Pancreas (tissue), 10 donors: ENCODE results near the gene GPRC6A. TPM values are rescaled to one million over a fixed set of nuclear protein-coding genes. Genes with fewer than 3 reads are reported as not detected.
"Not testable (repeated sequence)": the region's sequence is repeated elsewhere in the genome, so short reads cannot be mapped to it uniquely, and the experiment has no call there.

ENCODE experiments used
- ATAC-seq, 4 donors: fragments of 200-7000 bp; cut with Tn5 transposase; one replicate each; pipeline versions ENCODE4 v1.8.0 to v1.9.1; 2020; ENCODE audit warnings: mild to moderate bottlenecking in 4 of 4, moderate library complexity in 4 of 4
- DNase-seq, 6 donors: peaks; one replicate each; pipeline ENCODE4 v3.0.0-alpha.2; 2020
- FAIRE-seq: peaks from 2 replicates; lab custom pipeline; 2012; peaks lifted over from hg19 to GRCh38; lab: Jason Lieb, UNC
- H3K27ac ChIP-seq, 4 donors: fragments of 200-600 bp; sonication (generic); 1 replicate in 3 of 4; 2 replicates in 1 of 4; pipeline versions ENCODE4 v1.5.0 to v1.8.0; 2020
- H3K27me3 ChIP-seq, 4 donors: fragments of 200-600 bp; one replicate each; pipeline ENCODE4 v1.8.0; 2021
- H3K36me3 ChIP-seq, 3 donors: fragments of 200-600 bp; sonication (generic) in 1 of 3; one replicate each; pipeline versions ENCODE4 v1.5.0 to v1.8.0; 2020 to 2021
- H3K4me1 ChIP-seq, 3 donors: fragments of 200-600 bp; one replicate each; pipeline ENCODE4 v1.8.0; 2021
- H3K4me3 ChIP-seq, 4 donors: fragments of 200-600 bp; sonication (generic) in 2 of 4; one replicate each; pipeline versions ENCODE4 v1.5.0 to v1.8.0; 2020 to 2021
- H3K9me3 ChIP-seq, 4 donors: fragments of 200-600 bp; one replicate each; pipeline ENCODE4 v1.8.0; 2021
- CTCF ChIP-seq, 4 donors: fragments of 200-600 bp; sonication (generic) in 3 of 4; IDR thresholded peaks; one replicate each; pipeline versions ENCODE4 v1.5.0 to v1.8.0; 2021; ENCODE audit warnings: antibody characterized with exemption in 4 of 4
- WGBS, 2 donors: extraction: QIAGEN DNeasy Blood & Tissue Kit; methylation state at CpG; one replicate each; pipeline ENCODE4 v1.1.7; 2013; 5-methylcytosine and 5-hydroxymethylcytosine counted together
- intact Hi-C, 3 donors: fragments of 100-400 bp; cut with DNase I; formaldehyde crosslinking; loops; one replicate each; pipeline versions ENCODE4 v1.11.1 to v1.14.2; 2022
- polyA plus RNA-seq, 2 donors: library from polyadenylated mRNA; stranded (reverse); fragments of 200-250 nt; gene quantifications; one replicate each; pipeline ENCODE4 v1.2.3, GENCODE V29; 2013
- total RNA-seq, 6 donors: library from RNA; stranded (reverse); fragmentation: NEBNext Ultra II Directional in 4 of 6; extraction: Animal tissue kit (Norgen Biotek cat#: 25700) in 4 of 6; gene quantifications; one replicate each; pipeline versions ENCODE4 v1.2.1 to v1.2.4, GENCODE V29; 2021 to 2023
- donor health status: healthy with polysubstance abuse.
- donor health status: DM: no; HTN: no; CAD: no; lungs with moderate emphysema.
- donor health status: DM: no; HTN: no; CAD: no.
- donor health status: control.
- donor health status: control.
- donor health status: Bipolar disorder and iron deficiency.
- donor health status: DM: yes; HTN: yes; CAD: no.
- donor health status: DM: no; HTN: no; CAD: no.
- donor health status: DM: no; HTN: no; CAD: no.
- donor health status: DM: yes; HTN: yes; CAD: no.

The GPRC6A gene
- total and polyA plus RNA-seq, 8 donors = not detected

GRCh38 chr6:116842459-116842858, 13.6 kb upstream of the GPRC6A start:
- no peaks in the 10 kb centered on the region for H3K9me3 ChIP-seq
- no peak for TF ChIP-seq CTCF (IDR thresholded peaks at IDR 0.05)
- WGBS, 2 donors = 23 to 29% methylated on average over 1 of the region's 1 CpG
- ATAC-seq (no peak), FAIRE-seq (no peak), DNase-seq (no peak)
- H3K36me3 ChIP-seq = no peaks in the 10 kb centered on the region
- no peak overlapping the region for H3K4me3 ChIP-seq
- no peak overlapping the region for H3K27ac ChIP-seq
- intact Hi-C loops = no loop called here
- H3K4me1 ChIP-seq = no peaks in the 10 kb centered on the region
- no peaks in the 10 kb centered on the region for H3K27me3 ChIP-seq

GRCh38 chr6:116840091-116840490, 11.2 kb upstream of the GPRC6A start:
- H3K4me1 ChIP-seq = no peaks in the 10 kb centered on the region
- no peak overlapping the region for H3K27ac ChIP-seq
- no peaks in the 10 kb centered on the region for H3K9me3 ChIP-seq
- DNase-seq (no peak), ATAC-seq (no peak), FAIRE-seq (no peak)
- WGBS, 2 donors = 35 to 53% methylated on average over 2 of the region's 2 CpGs
- H3K27me3 ChIP-seq = no peaks in the 10 kb centered on the region
- intact Hi-C loops = no loop called here
- H3K4me3 ChIP-seq = no peak overlapping the region
- no peaks in the 10 kb centered on the region for H3K36me3 ChIP-seq
- no peak for TF ChIP-seq CTCF (IDR thresholded peaks at IDR 0.05)

- no peak for FAIRE-seq
- TF ChIP-seq CTCF (IDR thresholded peaks at IDR 0.05) = no peak
- H3K9me3 ChIP-seq = no peaks in the 10 kb centered on the region
These were observed 7.9 kb upstream of the GPRC6A start for GRCh38 chr6:116836606-116837342.

GRCh38 chr6:116834526-116834925, 5.6 kb upstream of the GPRC6A start:
- H3K9me3 ChIP-seq, H3K36me3 ChIP-seq, H3K4me1 ChIP-seq, H3K4me3 ChIP-seq, H3K27me3 ChIP-seq, ATAC-seq, DNase-seq, H3K27ac ChIP-seq, FAIRE-seq, intact Hi-C loops: not testable (repeated sequence)
- 85 to 95% methylated on average over 2 of the region's 2 CpGs for WGBS, 2 donors

More at GRCh38 chr6:116836606-116837342, 7.9 kb upstream of the GPRC6A start:
- no peak overlapping the region for H3K27ac ChIP-seq
- no peak overlapping the region for H3K4me3 ChIP-seq
- no peaks in the 10 kb centered on the region for H3K36me3 ChIP-seq
- no peak for DNase-seq
- H3K27me3 ChIP-seq = no peaks in the 10 kb centered on the region
- ATAC-seq = no peak
- intact Hi-C loops = no loop called here
- 59 to 68% methylated on average over 5 of the region's 5 CpGs for WGBS, 2 donors
- no peaks in the 10 kb centered on the region for H3K4me1 ChIP-seq

- ATAC-seq = no peak
- intact Hi-C loops = no loop called here
- H3K27ac ChIP-seq = no peak overlapping the region
- no peak for FAIRE-seq
- peaks cover 0 to 6% (median 0%) of the 10 kb centered on the region in 3 donors for H3K4me1 ChIP-seq
- H3K27me3 ChIP-seq = no peaks in the 10 kb centered on the region
- no peak overlapping the region for H3K4me3 ChIP-seq
- no peak for DNase-seq
- no peaks in the 10 kb centered on the region for H3K36me3 ChIP-seq
- no peak for TF ChIP-seq CTCF (IDR thresholded peaks at IDR 0.05)
- no peaks in the 10 kb centered on the region for H3K9me3 ChIP-seq
- WGBS, 2 donors = 35 to 36% methylated on average over 2 of the region's 2 CpGs
These were observed 1.2 kb downstream of the GPRC6A start for GRCh38 chr6:116827561-116828240.

GRCh38 chr6:116816336-116816735, 12.5 kb downstream of the GPRC6A start:
- H3K4me3 ChIP-seq, H3K36me3 ChIP-seq, H3K27ac ChIP-seq, H3K9me3 ChIP-seq, intact Hi-C loops, DNase-seq, H3K4me1 ChIP-seq, H3K27me3 ChIP-seq, FAIRE-seq, ATAC-seq: not testable (repeated sequence)
- WGBS, 2 donors = 90 to 97% methylated on average over 13 to 15 of the region's 15 CpGs
